Large intestine (tissue), 3 donors: Measurements from ENCODE around the gene GNG2. TPM values are rescaled to one million over a fixed set of nuclear protein-coding genes. Genes with fewer than 3 reads are reported as not detected.
"Not testable (repeated sequence)": the region's sequence is repeated elsewhere in the genome, so short reads cannot be mapped to it uniquely, and the experiment has no call there.

ENCODE experiments used
- DNase-seq, 2 donors: peaks; one replicate each; pipeline versions ENCODE4 v3.0.0 to v3.0.0-alpha.2; 2013
- H3K27ac ChIP-seq: one replicate; pipeline ENCODE4 v1.5.1; 2013; ENCODE audit warnings: low read length
- H3K27me3 ChIP-seq: 2 replicates; pipeline ENCODE4 v1.6.1; 2013; ENCODE audit warnings: low read length; ENCODE audit not compliant: control insufficient read depth, insufficient read depth
- H3K36me3 ChIP-seq: 2 replicates; pipeline ENCODE4 v1.6.1; 2013; ENCODE audit warnings: low read length; ENCODE audit not compliant: control insufficient read depth, insufficient read depth
- H3K4me1 ChIP-seq: one replicate; pipeline ENCODE4 v1.6.1; 2013; ENCODE audit warnings: low read length; ENCODE audit not compliant: control insufficient read depth, insufficient read depth
- H3K4me3 ChIP-seq: one replicate; pipeline ENCODE4 v1.5.1; 2013; ENCODE audit warnings: low read length
- H3K9me3 ChIP-seq: one replicate; pipeline ENCODE4 v1.6.1; 2013; ENCODE audit warnings: mild to moderate bottlenecking, low read depth, low read length, moderate library complexity; ENCODE audit not compliant: control insufficient read depth
- WGBS: methylation state at CpG from one replicate; pipeline ENCODE4 v1.1.5; 2013; ENCODE audit warnings: low lambda C conversion rate; ENCODE audit not compliant: insufficient coverage; 5-methylcytosine and 5-hydroxymethylcytosine counted together
- polyA plus RNA-seq: library from polyadenylated mRNA; unstranded; fragments of 120-200 nt; gene quantifications from one replicate; pipeline ENCODE4 v1.2.1, GENCODE V29; 2013

Gene GNG2
- polyA plus RNA-seq, 1 donor = 50.6 TPM

DNA sequence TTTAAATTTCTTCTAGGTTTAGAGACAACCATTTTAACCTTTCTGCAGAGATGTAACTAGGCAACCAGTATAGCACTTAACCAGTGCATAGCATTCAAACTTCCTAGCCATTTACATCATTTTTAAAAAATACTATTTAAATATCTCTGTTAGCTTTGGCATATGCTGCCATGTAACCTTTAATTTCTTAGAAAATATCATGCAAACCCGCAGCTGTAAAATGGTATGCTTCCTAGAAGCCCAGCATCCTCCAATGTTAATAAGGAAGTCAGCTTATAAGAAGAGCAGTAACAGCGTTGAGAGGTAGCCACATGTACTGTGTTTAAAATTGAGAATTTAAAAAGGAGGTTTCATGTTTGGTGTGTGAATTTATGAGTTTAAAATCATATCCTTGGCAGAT, 22.8 kb downstream of the GNG2 start:
- H3K9me3 ChIP-seq = no peaks in the 10 kb centered on the region
- no peaks in the 10 kb centered on the region for H3K27me3 ChIP-seq
- no peak overlapping the region for H3K4me3 ChIP-seq
- peaks cover 4% of the 10 kb centered on the region for H3K4me1 ChIP-seq
- H3K27ac ChIP-seq = no peak overlapping the region
- no CpG with 5 or more reads among the region's 2 CpGs for WGBS
- H3K36me3 ChIP-seq = no peaks in the 10 kb centered on the region
- DNase-seq = no peak

DNA sequence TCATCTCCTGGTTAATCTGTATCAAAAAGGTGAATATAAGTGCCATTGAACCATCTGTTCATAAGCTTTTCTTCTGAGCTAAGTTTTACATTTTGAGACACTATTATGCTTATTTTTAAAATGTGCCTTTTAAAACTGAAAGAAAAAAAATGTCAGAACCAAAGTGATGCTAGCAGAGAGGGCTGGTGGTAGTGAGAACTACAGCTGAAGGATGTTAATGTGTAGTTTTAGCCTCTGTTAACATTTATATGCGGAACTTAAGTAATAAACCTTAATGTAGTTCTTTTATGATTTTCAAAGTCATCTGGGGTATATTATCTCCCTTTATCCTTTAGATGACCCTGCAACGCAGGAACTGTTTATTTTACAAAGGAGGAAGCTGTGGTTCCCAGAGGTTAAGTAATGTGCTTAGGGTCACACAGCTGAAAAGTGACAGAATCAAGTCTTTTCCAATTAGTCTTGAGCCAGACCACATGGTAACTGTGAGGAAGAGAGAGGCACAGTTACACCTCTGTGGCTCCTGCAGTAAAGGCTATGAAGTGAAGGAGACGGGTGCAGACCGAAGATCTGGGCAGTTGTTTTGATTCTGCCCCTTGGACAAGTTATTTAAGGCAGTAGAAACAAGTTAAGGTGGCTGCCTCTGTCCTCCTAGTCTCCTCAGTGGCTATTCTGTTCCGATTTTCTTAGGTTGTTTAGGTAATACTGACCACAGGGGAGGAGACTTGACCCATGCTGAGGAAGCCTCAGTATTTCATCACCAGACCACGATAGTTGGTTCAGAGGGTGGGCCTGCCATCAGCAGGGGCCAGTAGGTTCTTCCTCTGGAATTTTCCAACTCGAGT, 23.9 kb downstream of the GNG2 start:
- Histone ChIP-seq H3K4me3 (no peak overlapping the region), H3K36me3 (no peaks in the 10 kb centered on the region), H3K27ac (peak overlapping the region; percentile 12), H3K9me3 (no peaks in the 10 kb centered on the region), H3K27me3 (no peaks in the 10 kb centered on the region), H3K4me1 (peaks cover 4% of the 10 kb centered on the region)
- peak in 1 of 2 donors; percentile 42 for DNase-seq
- WGBS = no CpG with 5 or more reads among the region's 7 CpGs

DNA sequence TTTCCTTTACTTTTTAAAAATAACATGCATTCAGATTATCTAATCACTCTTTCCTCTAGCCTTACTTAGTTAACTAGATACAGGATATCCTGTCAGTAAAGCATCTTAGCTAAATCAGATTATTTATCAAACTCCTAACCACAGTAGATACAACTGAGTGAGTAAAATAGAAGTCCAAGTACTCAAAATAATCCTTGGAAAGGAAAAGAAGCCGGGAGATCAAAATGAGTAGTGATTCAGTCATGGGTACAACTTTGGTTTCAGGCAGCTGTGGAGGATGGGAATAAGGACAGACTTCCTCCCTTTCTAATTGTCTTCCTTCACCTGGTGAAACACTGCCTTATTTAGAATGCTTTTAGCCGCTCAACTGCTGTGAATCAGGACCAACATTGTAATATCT, 29.4 kb downstream of the GNG2 start:
- H3K36me3 ChIP-seq = no peaks in the 10 kb centered on the region
- H3K9me3 ChIP-seq = no peaks in the 10 kb centered on the region
- H3K27me3 ChIP-seq = no peaks in the 10 kb centered on the region
- H3K4me1 ChIP-seq = no peaks in the 10 kb centered on the region
- 86% methylated on average over 1 of the region's 2 CpGs for WGBS
- no peak for DNase-seq
- H3K27ac ChIP-seq = no peak overlapping the region
- no peak overlapping the region for H3K4me3 ChIP-seq

DNA sequence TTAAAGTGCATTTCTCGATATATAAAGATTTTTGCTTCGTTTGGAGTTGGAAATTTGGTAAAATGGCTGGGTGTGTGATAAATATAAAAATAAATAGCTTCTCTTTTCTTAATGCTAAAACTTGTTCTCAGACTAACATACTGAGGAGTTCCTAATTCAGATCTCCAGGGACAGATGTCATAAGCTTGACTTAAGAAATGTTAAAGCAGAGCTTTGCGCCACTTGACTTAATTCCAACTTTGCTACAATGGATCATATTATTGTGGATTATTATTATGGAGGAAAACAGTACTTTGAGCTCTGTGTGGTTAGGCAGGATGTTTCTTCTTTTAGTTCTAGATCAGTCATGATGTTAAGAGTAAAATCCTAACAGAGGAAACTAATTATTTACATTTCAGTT, 33.8 kb downstream of the GNG2 start:
- Histone ChIP-seq H3K4me1 (no peaks in the 10 kb centered on the region), H3K27ac (no peak overlapping the region), H3K4me3 (no peak overlapping the region), H3K27me3 (no peaks in the 10 kb centered on the region), H3K9me3 (no peaks in the 10 kb centered on the region), H3K36me3 (no peaks in the 10 kb centered on the region)
- no peak for DNase-seq
- 90% methylated on average over 2 of the region's 3 CpGs for WGBS

DNA sequence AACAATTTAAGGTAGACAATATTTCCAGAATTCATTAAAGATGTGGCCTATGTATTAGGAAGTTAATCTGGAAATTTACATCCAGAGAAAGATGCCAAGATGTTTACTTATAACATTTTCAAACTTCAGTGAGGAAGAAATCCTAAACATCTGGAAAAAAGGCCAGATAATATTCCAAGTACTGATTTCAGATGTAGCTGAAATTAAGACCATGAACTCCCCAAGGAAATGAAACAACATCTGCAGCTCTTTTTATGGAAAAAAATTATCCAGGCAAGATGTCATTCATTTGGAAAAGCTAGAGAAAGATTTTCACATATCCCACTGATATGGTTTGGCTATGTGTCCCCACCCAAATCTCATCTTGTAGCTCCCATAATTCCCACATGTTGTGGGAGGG, 35.0 kb downstream of the GNG2 start:
- DNase-seq = no peak
- no peaks in the 10 kb centered on the region for H3K4me1 ChIP-seq
- H3K36me3 ChIP-seq = no peaks in the 10 kb centered on the region
- no peaks in the 10 kb centered on the region for H3K27me3 ChIP-seq
- H3K9me3 ChIP-seq = no peaks in the 10 kb centered on the region
- H3K27ac ChIP-seq = no peak overlapping the region
- no peak overlapping the region for H3K4me3 ChIP-seq

DNA sequence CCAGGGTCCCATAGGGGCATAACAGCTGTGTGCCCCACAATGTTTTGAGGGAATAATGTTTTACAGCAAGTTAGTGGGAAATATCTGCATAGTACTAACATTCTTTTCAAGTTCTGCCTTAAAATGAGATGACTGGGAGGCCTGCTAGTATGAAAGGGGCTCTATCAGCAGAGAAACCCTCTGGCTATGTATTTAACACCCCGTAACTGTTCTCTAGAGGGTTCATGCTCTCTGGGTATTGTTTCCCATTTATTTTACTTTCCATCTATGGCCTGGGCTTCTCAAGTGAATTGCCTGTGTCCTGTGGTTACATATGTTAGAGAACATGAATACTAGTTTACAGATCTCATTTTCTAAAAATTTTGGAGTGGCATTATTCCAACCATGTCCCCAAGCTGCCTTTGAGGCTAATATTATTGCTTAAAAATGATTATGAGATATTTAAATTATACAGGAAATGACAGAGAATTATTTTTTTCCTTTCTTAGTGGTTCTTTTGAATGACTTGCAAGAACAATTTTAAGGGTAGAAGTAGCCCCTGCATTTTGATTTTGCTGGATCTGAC, 37.5 kb downstream of the GNG2 start:
- no peak overlapping the region for H3K27ac ChIP-seq
- no peak for DNase-seq
- no peaks in the 10 kb centered on the region for H3K4me1 ChIP-seq
- WGBS = no CpG with 5 or more reads among the region's 1 CpG
- H3K36me3 ChIP-seq = no peaks in the 10 kb centered on the region
- no peak overlapping the region for H3K4me3 ChIP-seq
- H3K27me3 ChIP-seq = no peaks in the 10 kb centered on the region
- H3K9me3 ChIP-seq = no peaks in the 10 kb centered on the region

DNA sequence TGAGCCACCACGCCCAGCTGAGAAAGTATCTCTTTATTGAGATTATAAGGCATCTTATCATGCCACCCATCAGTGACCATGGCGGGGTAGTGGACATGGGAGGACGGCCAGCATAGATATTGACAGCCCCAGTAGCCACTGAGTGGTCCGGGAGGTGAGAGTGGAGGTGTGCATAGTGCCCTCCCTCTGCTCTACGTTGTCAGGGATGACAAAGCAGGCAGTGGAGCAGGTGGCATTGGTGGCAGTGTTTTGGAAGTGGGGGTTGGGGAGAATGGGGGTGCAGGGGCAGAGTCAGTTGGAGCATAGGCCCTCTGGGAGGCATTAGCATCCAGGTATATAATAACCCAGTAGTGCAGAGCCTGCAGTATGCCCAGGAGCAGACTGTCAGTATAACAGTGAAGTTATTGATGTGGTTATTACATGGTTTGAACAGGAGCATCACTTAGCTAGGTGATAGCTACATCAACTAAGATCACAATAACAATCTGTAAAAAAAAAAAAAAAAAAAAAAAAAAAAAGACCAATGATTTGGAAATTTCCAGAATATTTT, 41.1 kb downstream of the GNG2 start:
- Histone ChIP-seq H3K36me3 (no peaks in the 10 kb centered on the region), H3K27ac (no peak overlapping the region), H3K4me3 (no peak overlapping the region), H3K9me3 (no peaks in the 10 kb centered on the region), H3K27me3 (no peaks in the 10 kb centered on the region), H3K4me1 (no peaks in the 10 kb centered on the region)
- DNase-seq = no peak
- no CpG with 5 or more reads among the region's 5 CpGs for WGBS

DNA sequence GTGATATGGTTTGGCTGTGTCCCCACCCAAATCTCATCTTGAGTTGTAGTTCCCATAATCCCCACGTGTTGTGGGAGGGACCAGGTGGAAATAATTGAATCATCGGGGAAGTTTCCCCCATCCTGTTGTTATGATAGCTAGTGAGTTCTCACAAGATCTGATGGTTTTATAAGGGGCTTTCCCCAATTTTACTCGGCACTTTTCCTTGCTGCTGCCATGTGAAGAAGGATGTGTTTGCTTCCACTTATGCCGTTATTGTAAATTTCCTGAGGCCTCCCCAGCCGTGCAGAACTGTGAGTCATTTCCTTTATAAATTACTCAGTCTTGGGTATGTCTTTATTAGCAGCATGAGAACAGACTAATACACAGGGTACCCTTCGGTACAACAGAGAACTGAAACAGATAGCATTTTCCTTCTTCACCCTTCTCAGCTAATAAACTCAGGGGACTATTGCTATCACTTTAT, 45.3 kb downstream of the GNG2 start:
- H3K4me3 ChIP-seq, H3K27ac ChIP-seq, H3K4me1 ChIP-seq, H3K36me3 ChIP-seq, H3K9me3 ChIP-seq, H3K27me3 ChIP-seq: not testable (repeated sequence)
- WGBS = no CpG with 5 or more reads among the region's 6 CpGs
- peak in 1 of 2 donors; percentile 6 for DNase-seq

DNA sequence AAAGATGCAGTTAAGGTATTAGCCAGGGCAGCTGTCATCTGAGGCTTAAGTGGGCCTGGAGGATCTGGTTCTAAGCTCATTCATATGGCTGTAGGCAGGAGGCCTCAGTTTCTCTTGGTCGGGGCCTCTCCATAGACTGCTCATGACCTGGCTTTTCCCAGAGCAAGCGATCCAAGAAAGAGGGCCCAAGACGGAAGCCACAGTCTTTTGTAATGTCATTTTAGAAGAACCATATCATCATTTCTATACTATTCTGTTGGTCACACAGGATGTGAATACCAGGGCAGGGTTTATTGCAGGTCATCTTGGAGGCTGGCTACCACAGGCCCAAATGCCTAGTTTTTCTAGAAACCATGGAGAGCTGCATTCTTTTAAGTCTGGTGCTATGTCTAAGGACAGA, 47.7 kb downstream of the GNG2 start:
- no peaks in the 10 kb centered on the region for H3K4me1 ChIP-seq
- H3K36me3 ChIP-seq = no peaks in the 10 kb centered on the region

DNA sequence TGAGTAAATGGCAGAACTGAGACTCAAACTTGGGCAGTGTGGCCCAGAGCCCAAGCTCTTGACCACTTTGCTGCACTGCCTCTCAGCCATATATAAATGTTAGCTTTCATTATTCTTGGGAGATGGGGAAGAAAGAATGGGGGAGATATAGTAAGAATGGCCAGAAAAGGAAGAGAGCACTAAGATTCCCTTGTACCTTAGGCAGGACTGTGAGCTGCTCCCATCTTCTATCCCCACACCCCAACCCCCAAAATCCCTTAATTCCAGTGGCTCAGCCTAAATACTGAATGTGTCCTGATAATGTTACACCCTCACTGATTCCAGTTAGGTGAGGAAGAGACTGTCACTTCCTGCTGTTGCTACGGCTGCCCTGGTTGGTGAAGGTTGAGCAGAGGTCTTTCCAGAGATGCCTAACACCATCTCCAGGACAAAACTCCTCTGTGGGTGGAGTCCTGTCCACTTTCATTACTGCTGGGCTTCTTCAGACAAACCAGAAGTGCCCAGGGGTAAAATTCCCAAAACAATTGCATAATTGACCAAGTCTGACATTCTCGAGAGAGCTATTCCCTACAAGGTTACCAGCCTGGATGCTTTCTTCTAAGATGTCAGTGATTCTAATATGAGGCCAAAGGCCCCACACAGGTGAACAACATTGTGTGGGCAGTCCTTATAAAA, 51.8 kb downstream of the GNG2 start:
- Histone ChIP-seq H3K27me3 (no peaks in the 10 kb centered on the region), H3K27ac (no peak overlapping the region), H3K4me3 (no peak overlapping the region), H3K36me3 (no peaks in the 10 kb centered on the region), H3K4me1 (no peaks in the 10 kb centered on the region), H3K9me3 (no peaks in the 10 kb centered on the region)
- DNase-seq = no peak
- no CpG with 5 or more reads among the region's 2 CpGs for WGBS

More for the DNA sequence above, 47.7 kb downstream of the GNG2 start:
- Histone ChIP-seq H3K27me3 (no peaks in the 10 kb centered on the region), H3K9me3 (no peaks in the 10 kb centered on the region), H3K4me3 (no peak overlapping the region), H3K27ac (no peak overlapping the region)
- no CpG with 5 or more reads among the region's 3 CpGs for WGBS
- no peak for DNase-seq
